Inflammatory macrophage treated with lipopolysaccharide for 1 hour (primary cell): ENCODE results near the gene STAT5B.
A peak's percentile ranks its signal among the peaks of the same experiment; 100 is the strongest.
"Not testable (repeated sequence)": the region's sequence is repeated elsewhere in the genome, so short reads cannot be mapped to it uniquely, and the experiment has no call there.

ENCODE experiments used
- DNase-seq, 2 donors: peaks; one replicate each; pipeline ENCODE4 v3.0.0-alpha.2; 2020 to 2022

Gene STAT5B

GRCh38 chr17:42227849-42228700 lies 48.1 kb downstream of the STAT5B start:
- DNase-seq, result no peak

- DNase-seq, result peak; percentile 34 to 44
Observed at GRCh38 chr17:42225646-42226045, 50.5 kb downstream of the STAT5B start.

DNA sequence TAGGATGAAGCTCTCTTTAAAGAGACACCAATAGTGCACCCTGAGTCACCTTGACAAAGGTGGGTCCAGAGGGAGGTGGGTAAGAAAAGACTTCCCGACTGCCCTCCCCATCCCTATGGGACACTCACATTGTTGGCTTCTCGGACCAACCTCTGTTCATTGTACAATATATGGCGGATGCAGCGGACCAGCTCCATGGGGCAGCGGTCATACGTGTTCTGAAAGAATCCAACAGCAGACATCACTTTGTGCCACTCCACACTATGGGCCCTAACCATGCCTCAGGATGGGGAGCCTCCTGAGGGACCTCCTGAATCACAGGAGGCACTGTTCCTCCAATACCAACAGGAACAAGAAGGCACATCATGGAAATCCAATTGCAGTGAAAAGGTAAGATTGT lies 51.5 kb downstream of the STAT5B start:
- DNase-seq, result no peak

GRCh38 chr17:42221886-42222745 lies 54.1 kb downstream of the STAT5B start:
- DNase-seq, result peak; percentile 53 to 74

- not testable (repeated sequence) for DNase-seq
Observed at GRCh38 chr17:42219280-42219679, 56.9 kb downstream of the STAT5B start.

DNA sequence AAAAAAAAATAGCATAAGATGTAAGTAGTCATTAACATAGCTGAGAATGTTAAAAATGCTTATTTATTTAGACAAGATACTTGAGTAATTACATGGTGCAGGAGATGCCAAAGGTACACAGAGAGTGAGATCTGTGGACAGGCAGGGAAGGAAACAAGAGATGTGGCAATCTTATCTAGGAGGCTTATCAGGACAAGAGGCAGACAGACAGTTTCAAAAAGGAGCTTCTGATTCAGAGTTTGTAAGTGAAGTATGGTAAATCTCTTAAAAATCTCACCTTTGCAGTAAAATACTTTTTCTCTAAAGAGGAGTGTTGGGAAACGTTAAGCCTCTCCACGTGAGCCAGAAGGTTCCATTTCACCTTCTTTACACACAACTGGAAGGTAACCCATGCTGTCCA lies 62.0 kb downstream of the STAT5B start:
- DNase-seq, result no peak

- no peak for DNase-seq
Observed at GRCh38 chr17:42212382-42212781, 63.8 kb downstream of the STAT5B start.

DNA sequence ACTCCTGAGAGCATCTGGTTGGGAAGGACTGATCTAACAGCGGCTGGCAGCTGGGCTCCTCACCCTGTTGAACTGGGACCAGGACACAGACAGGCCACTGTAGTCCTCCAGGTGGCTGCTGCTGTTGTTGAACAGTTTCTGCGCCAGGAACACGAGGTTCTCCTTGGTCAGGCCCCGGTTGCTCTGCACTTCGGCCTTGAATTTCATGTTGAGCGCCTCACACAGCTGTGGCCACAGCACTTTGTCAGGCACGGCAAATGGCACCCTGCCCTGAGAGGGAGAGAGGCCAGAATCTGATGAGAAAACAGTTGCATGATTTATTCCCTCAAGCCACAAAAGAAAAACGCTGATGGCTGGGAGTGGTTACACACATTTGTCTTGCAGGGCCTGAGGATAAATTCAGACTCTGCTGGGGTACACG lies 64.3 kb downstream of the STAT5B start:
- not testable (repeated sequence) for DNase-seq

DNA sequence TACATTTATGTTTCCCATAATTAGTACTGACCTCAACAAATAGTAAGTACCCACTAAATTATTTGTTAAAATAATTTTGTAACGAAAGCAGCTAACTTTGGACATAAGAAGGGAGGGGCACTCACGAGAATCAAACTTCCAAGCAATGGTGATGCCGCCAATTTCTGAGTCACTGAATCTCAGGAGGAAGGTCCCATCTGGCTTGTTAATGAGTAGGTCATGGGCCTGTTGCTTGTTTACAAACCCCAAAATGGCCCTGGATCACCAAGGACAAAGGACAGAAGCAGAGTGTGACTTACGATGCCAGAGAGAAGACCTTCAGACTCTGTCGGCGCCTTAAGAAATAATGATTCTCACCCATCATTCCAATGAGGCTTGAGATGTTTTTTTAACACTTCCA lies 66.1 kb downstream of the STAT5B start:
- DNase-seq, result no peak

- DNase-seq, result peak; percentile 53 to 55
Observed at GRCh38 chr17:42206153-42206612, 70.0 kb downstream of the STAT5B start.

GRCh38 chr17:42203354-42203753 lies 72.8 kb downstream of the STAT5B start:
- no peak for DNase-seq

- no peak for DNase-seq
Observed at GRCh38 chr17:42202696-42203095, 73.5 kb downstream of the STAT5B start.

DNA sequence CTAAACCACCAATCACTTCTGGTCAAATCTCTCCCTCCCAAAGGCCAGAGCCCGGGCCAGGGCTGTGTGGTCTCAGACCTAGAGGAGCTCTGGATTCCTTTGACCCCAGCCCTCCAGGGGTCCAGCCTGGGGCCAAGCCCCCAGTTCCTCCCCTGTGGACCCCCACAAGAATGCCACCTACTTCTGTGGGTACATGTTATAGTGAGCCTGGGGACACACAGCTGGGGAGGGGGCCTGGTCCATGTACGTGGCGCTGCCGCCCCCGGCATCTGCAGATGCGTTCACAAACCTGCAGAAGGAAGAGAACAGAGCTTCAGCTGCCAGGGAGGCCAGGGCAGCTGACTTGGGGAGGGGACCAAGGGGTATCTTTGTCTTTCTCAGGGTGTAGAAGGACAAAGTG lies 74.0 kb downstream of the STAT5B start:
- no peak for DNase-seq

DNA sequence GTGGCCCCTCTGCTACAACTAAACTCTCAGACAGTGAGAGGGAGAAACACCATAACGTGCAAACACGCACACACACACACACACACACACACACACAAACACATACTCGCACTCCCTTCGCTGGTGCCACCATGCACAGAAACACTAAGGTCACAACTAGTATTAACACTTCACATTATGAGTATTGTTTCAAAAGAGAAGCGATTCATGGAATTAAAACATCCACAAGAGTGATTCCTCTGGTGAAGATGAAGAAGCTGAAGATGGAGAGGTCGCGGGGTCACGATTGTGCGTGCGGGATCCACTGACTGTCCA lies 74.8 kb downstream of the STAT5B start:
- DNase-seq, result no peak

- no peak for DNase-seq
Observed at GRCh38 chr17:42200706-42201457, 75.3 kb downstream of the STAT5B start.

DNA sequence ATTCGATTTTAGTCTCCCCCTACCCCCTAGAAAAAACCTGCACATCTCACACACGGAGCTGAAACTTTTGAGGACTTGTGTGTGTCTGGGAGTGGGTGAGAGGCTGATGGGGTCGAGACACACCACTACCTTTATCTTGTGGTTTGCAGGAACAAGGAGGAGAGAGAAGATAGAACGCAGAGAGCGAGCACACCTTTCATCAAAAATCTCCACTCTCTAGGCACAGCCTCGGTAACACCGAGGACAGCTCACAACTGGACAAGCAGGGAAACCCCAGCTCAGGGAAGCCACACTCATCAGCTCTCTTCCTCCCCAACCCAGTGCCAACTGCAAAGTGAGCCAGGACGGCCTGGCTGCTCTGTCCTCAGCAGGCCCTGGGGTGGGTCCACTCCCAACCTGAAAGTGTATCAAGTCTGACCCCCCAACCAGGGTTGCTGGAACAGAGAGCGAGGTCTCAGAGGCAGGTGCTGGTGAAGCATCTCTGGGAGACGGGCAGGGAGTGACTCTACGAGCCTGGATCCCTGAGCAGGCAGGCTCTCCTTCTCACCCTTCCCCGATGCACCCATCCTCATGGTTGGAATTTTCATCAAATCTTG lies 76.7 kb downstream of the STAT5B start:
- no peak for DNase-seq

GRCh38 chr17:42198897-42199296 lies 77.3 kb downstream of the STAT5B start:
- peak; percentile 74 to 80 for DNase-seq

- no peak for DNase-seq
Observed at GRCh38 chr17:42197564-42198156, 78.5 kb downstream of the STAT5B start.

GRCh38 chr17:42193969-42194899 lies 82.0 kb downstream of the STAT5B start, which contains the start of gene GHDC:
Gene GHDC (minus strand): TSS chr17:42194494. CDS start chr17:42193581, 913 bp downstream.
- peak; percentile 76 to 87 for DNase-seq

DNA sequence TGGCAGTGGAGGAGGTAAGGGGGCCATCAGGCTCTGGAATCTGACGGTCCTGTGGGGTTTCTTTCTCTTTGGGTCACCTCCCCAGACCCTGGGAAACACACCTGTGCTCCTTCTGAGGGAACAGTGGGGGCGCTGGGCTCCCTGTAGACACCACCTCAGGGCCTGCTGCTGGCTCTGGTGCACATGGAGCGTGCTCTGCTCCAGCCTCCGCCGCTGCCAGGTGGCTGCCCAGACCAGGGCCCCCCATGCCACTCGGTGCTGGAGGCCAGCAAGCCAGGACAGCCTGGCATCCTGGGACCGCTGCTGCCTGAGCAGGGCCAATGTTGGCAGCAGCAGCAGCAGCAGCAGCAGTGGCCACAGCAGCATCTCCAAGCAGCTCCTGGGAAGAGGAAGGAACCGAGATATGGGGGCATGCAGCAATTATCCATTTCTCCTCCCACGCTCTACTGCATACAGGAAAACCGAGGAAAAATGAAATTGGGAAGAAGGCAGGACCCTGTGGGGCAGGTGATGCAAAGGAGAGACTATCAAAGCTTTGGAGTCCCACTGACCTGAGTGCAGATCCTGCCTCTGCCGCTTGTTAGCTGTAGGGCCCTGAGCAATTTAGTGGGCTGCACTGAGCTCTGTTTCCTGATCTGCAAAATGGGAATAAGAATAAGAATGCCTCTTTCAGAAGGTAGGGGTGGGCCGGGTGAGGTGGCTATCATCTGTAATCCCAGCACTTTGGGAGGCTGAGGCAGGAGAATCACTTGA lies 82.8 kb downstream of the STAT5B start:
- no peak for DNase-seq
